HEK293T (cell line): ENCODE data around the gene FTO.

Source experiments
- CTCF ChIA-PET: fragments of 350-600 bp; formaldehyde crosslinking; extraction: SDS; loops from one replicate; lab custom pipeline; 2021; ENCODE audit warnings: antibody characterized with exemption, inconsistent platforms; lab: Yijun Ruan, JAX
- POLR2A ChIA-PET: fragments of 350-600 bp; formaldehyde crosslinking; extraction: SDS; loops from one replicate; lab custom pipeline; 2020; ENCODE audit warnings: antibody characterized with exemption, inconsistent platforms; lab: Yijun Ruan, JAX
- DNase-seq: peaks from one replicate; pipeline ENCODE4 v3.0.0; 2012; ENCODE audit warnings: mixed read lengths; ENCODE audit errors: extremely low spot score
- ARNT ChIP-seq: fragments of 450-650 bp; IDR thresholded peaks from 2 replicates; pipeline ENCODE4 v1.6.1; 2017; ENCODE audit warnings: mild to moderate bottlenecking
- BHLHE40 ChIP-seq: fragments of 450-650 bp; IDR thresholded peaks from 2 replicates; pipeline ENCODE4 v1.6.1; 2016; ENCODE audit warnings: mild to moderate bottlenecking, moderate library complexity, borderline replicate concordance
- CTBP1 ChIP-seq: fragments of 450-650 bp; IDR thresholded peaks from 2 replicates; pipeline ENCODE4 v1.6.1; 2016; ENCODE audit warnings: borderline replicate concordance
- ELF4 ChIP-seq: fragments of 450-650 bp; IDR thresholded peaks from 2 replicates; pipeline ENCODE4 v1.6.1; 2017; ENCODE audit warnings: antibody characterized with exemption
- FOXA1 ChIP-seq: fragments of 450-650 bp; IDR thresholded peaks from 2 replicates; pipeline ENCODE4 v1.6.1; 2016; ENCODE audit warnings: mild to moderate bottlenecking
- FOXK2 ChIP-seq: fragments of 450-650 bp; IDR thresholded peaks from 2 replicates; pipeline ENCODE4 v1.6.1; 2016; ENCODE audit warnings: mild to moderate bottlenecking
- FOXM1 ChIP-seq: fragments of 450-650 bp; IDR thresholded peaks from 2 replicates; pipeline ENCODE4 v1.6.1; 2017; ENCODE audit warnings: mild to moderate bottlenecking, borderline replicate concordance
- HDGF ChIP-seq: fragments of 450-650 bp; IDR thresholded peaks from 2 replicates; pipeline ENCODE4 v1.6.1; 2017; ENCODE audit warnings: antibody characterized with exemption, borderline replicate concordance
- L3MBTL2 ChIP-seq: fragments of 450-650 bp; conservative IDR thresholded peaks from 2 replicates; pipeline ENCODE4 v1.6.1; 2016; ENCODE audit warnings: mild to moderate bottlenecking
- LEF1 ChIP-seq: fragments of 450-650 bp; IDR thresholded peaks from 2 replicates; pipeline ENCODE4 v1.6.1; 2017; ENCODE audit warnings: mild to moderate bottlenecking, borderline replicate concordance
- NFRKB ChIP-seq: fragments of 450-650 bp; IDR thresholded peaks from 2 replicates; pipeline ENCODE4 v1.6.1; 2016; ENCODE audit warnings: mild to moderate bottlenecking, moderate library complexity
- PKNOX1 ChIP-seq: fragments of 450-650 bp; IDR thresholded peaks from 2 replicates; pipeline ENCODE4 v1.6.1; 2016
- SP1 ChIP-seq: fragments of 450-650 bp; IDR thresholded peaks from 2 replicates; pipeline ENCODE4 v1.6.1; 2017
- SUZ12 ChIP-seq: fragments of 450-650 bp; IDR thresholded peaks from 2 replicates; pipeline ENCODE4 v1.6.1; 2016; ENCODE audit warnings: mild to moderate bottlenecking
- TARDBP ChIP-seq: fragments of 450-650 bp; IDR thresholded peaks from 2 replicates; pipeline ENCODE4 v1.6.1; 2016
- ZNF384 ChIP-seq: fragments of 450-650 bp; IDR thresholded peaks from 2 replicates; pipeline ENCODE4 v1.6.1; 2016

The FTO gene

GRCh38 chr16:54051821-54052220, 347.9 kb downstream of the FTO start:
- ChIA-PET POLR2A (interaction anchor here (0.7 kb wide), 1 partner anchor 96 kb away, joined by 3 read pairs; no protein-coding TSS in a partner anchor), CTCF (interaction anchor here (0.5 to 0.7 kb wide), 3 partner anchors 50 to 158 kb away, joined by 3 to 4 read pairs (median 3); no protein-coding TSS in a partner anchor)
- TF ChIP-seq FOXM1 (no peak), FOXA1 (no peak), NFRKB (no peak), ARNT (no peak), LEF1 (no peak), SUZ12 (no peak)
- DNase-seq = no peak

- ChIA-PET POLR2A (no interaction called here), CTCF (interaction anchor here (0.5 to 0.7 kb wide), 3 partner anchors 50 to 158 kb away, joined by 3 to 4 read pairs (median 3); no protein-coding TSS in a partner anchor)
- DNase-seq = no peak
- TF ChIP-seq FOXA1 (no peak), LEF1 (no peak), FOXM1 (no peak), ARNT (no peak), ZNF384 (no peak), L3MBTL2 (no peak), HDGF (no peak), FOXK2 (no peak), PKNOX1 (no peak), TARDBP (no peak), SUZ12 (no peak), CTBP1 (no peak), BHLHE40 (no peak)
Observed at GRCh38 chr16:54052271-54052670, 348.3 kb downstream of the FTO start.

- ChIA-PET POLR2A (no interaction called here), CTCF (no interaction called here)
- TF ChIP-seq TARDBP = no peak
- DNase-seq = no peak
Observed at GRCh38 chr16:54053891-54054820, 350.2 kb downstream of the FTO start.

- ChIA-PET CTCF (no interaction called here), POLR2A (no interaction called here)
- no peak for DNase-seq
- TF ChIP-seq LEF1 (no peak), ZNF384 (no peak), SUZ12 (no peak)
Observed at GRCh38 chr16:54055191-54055590, 351.2 kb downstream of the FTO start.

- DNase-seq = no peak
- ChIA-PET POLR2A (no interaction called here), CTCF (no interaction called here)
- TF ChIP-seq ZNF384 = no peak
- no peak for TF ChIP-seq LEF1
- TF ChIP-seq ELF4 = no peak
- TF ChIP-seq TARDBP = no peak
Observed at GRCh38 chr16:54055864-54056263, 351.9 kb downstream of the FTO start.

- ChIA-PET CTCF (no interaction called here), POLR2A (no interaction called here)
- TF ChIP-seq HDGF (no peak), FOXA1 (no peak), PKNOX1 (no peak), L3MBTL2 (no peak), NFRKB (no peak), ZNF384 (no peak), BHLHE40 (no peak), TARDBP (no peak), ARNT (no peak)
- DNase-seq = no peak
Observed at GRCh38 chr16:54056921-54057320, 353.0 kb downstream of the FTO start.

- POLR2A ChIA-PET = no interaction called here
Observed at GRCh38 chr16:54059319-54059718, 355.4 kb downstream of the FTO start.

More at GRCh38 chr16:54059319-54059718, 355.4 kb downstream of the FTO start:
- DNase-seq = peak; percentile 51
- peak; percentile 68; the same call in 1 of the 2 replicates for TF ChIP-seq ARNT
- peak; percentile 95 for TF ChIP-seq PKNOX1
- TF ChIP-seq L3MBTL2 = peak; percentile 49
- TF ChIP-seq SUZ12 = no peak
- TF ChIP-seq FOXA1 = no peak
- 0 out of 2 replicates have a peak, but pooled peaks have one; percentile 10 for TF ChIP-seq ZNF384
- TF ChIP-seq CTBP1 = peak; percentile 94
- TF ChIP-seq SP1 = no peak
- TF ChIP-seq FOXM1 = no peak
- peak; percentile 78; the same call in 1 of the 2 replicates for TF ChIP-seq LEF1
- CTCF ChIA-PET = no interaction called here
